ENCODE results near the gene PRCP. TPM values are rescaled to one million over a fixed set of nuclear protein-coding genes. Genes with fewer than 3 reads are reported as not detected.
"Not testable (repeated sequence)": the region's sequence is repeated elsewhere in the genome, so short reads cannot be mapped to it uniquely, and the experiment has no call there.

Gene PRCP
- total RNA-seq, 1 experiment from 2014 or later, result 56.7 TPM

GRCh38 chr11:82855616-82856015 is 44.6 kb downstream of the PRCP start:
- WGBS (ENCODE audit: extremely low coverage, insufficient read length, low lambda C conversion rate), result no CpG with 5 or more reads among the region's 2 CpGs
- no peak for TF ChIP-seq CTCF (conservative IDR thresholded peaks at IDR 0.05)
- Histone ChIP-seq H3K14ac (ENCODE audit: insufficient read depth, low read length) (no peak overlapping the region), H3K18ac (ENCODE audit: insufficient read length, low read depth, low read length) (no peak overlapping the region), H3K4me2 (ENCODE audit: insufficient read depth, insufficient read length, low read length) (no peak overlapping the region), H2BK120ac (ENCODE audit: low read depth, low read length, poor library complexity, severe bottlenecking) (no peak overlapping the region), H2BK15ac (ENCODE audit: low read depth, low read length) (no peak overlapping the region), H2BK20ac (ENCODE audit: low read depth, low read length, poor library complexity, severe bottlenecking) (no peak overlapping the region), H4K20me1 (ENCODE audit: control insufficient read depth, insufficient read depth, insufficient read length) (no peaks in the 10 kb centered on the region), H4K5ac (ENCODE audit: insufficient read length, low read depth, low read length) (no peak overlapping the region), H3K56ac (ENCODE audit: insufficient read length, low read depth, low read length) (no peak overlapping the region), H4K91ac (ENCODE audit: insufficient read length, low read depth, low read length) (no peak overlapping the region), H2AK5ac (ENCODE audit: insufficient read length, low read length) (no peak overlapping the region), H3K9me3 (ENCODE audit: control insufficient read depth, low read depth, low read length) (no peaks in the 10 kb centered on the region), H4K8ac (replicated peaks; ENCODE audit: insufficient read length, low read depth, low read length) (no peak overlapping the region), H3K23me2 (ENCODE audit: insufficient read length, low read depth, low read length, poor library complexity, severe bottlenecking) (no peaks in the 10 kb centered on the region), H3K79me1 (ENCODE audit: insufficient read depth, low read depth, low read length, poor library complexity, severe bottlenecking) (no peaks in the 10 kb centered on the region), H3K27ac (ENCODE audit: insufficient read length, low read depth, low read length) (no peak overlapping the region), H3K27me3 (ENCODE audit: insufficient read depth, low read length) (no peaks in the 10 kb centered on the region), H2BK12ac (ENCODE audit: insufficient read length, low read depth, low read length) (no peak overlapping the region), H3K4ac (ENCODE audit: low read depth, low read length) (no peak overlapping the region), H3T11ph (ENCODE audit: low read length) (no peak overlapping the region), H3K79me2 (ENCODE audit: insufficient read depth, low read length) (no peaks in the 10 kb centered on the region; the same call in 1 of the 2 replicates), H3K23ac (ENCODE audit: insufficient read length, low read depth, low read length) (no peak overlapping the region), H2AFZ (ENCODE audit: low read length) (no peak overlapping the region), H3K4me1 (ENCODE audit: insufficient read depth, low read length) (no peaks in the 10 kb centered on the region), H2BK5ac (ENCODE audit: insufficient read length, low read length) (no peak overlapping the region), H3K9ac (ENCODE audit: extremely low read depth, insufficient read length, low read length) (no peak overlapping the region)
- Mint-ChIP-seq H3K9me3 (no peaks in the 10 kb centered on the region), H3K27ac (no peak overlapping the region), H3K4me1 (no peaks in the 10 kb centered on the region), H3K27me3 (ENCODE audit: low read depth) (no peaks in the 10 kb centered on the region), H3K36me3 (ENCODE audit: insufficient read depth in 1 of 3, low read depth in 3 of 3) (peaks cover 0 to 5% (median 2%) of the 10 kb centered on the region in 3 experiments; a peak in 3 of 7 replicates), H3K4me3 (no peak overlapping the region)
- DNase-seq, result no peak

DNA sequence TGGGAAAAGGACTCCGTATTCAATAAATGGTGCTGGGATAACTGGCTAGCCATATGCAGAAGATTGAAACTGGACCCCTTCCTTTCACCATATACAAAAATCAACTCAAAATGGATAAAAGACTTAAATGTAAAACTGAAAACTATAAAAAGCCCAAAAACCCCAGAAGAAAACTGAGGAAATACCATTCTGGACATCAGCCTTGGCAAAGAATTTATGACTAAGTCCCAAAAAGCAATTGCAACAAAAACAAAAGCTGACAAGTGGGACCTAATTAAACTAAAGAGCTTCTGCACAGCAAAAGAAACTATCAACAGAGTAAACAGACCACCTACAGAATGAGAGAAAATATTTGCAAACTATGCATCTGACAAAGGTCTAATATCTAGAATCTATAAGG is 45.3 kb downstream of the PRCP start:
- not testable (repeated sequence) for H3K4me1 ChIP-seq (ENCODE audit: insufficient read depth, low read length); H3K9me3 ChIP-seq (ENCODE audit: control insufficient read depth, low read depth, low read length); H3K79me1 ChIP-seq (ENCODE audit: insufficient read depth, low read depth, low read length, poor library complexity, severe bottlenecking); H3K9ac ChIP-seq (ENCODE audit: extremely low read depth, insufficient read length, low read length); H3K23ac ChIP-seq (ENCODE audit: insufficient read length, low read depth, low read length); H3K36me3 Mint-ChIP-seq (ENCODE audit: insufficient read depth in 1 of 3, low read depth in 3 of 3); H3K4me3 Mint-ChIP-seq; H2AFZ ChIP-seq (ENCODE audit: low read length); H2BK20ac ChIP-seq (ENCODE audit: low read depth, low read length, poor library complexity, severe bottlenecking); H2BK5ac ChIP-seq (ENCODE audit: insufficient read length, low read length); H3K9me3 Mint-ChIP-seq; H3K27ac ChIP-seq (ENCODE audit: insufficient read length, low read depth, low read length); H3K4me1 Mint-ChIP-seq; H3K14ac ChIP-seq (ENCODE audit: insufficient read depth, low read length); H3K27me3 ChIP-seq (ENCODE audit: insufficient read depth, low read length); H3K79me2 ChIP-seq (ENCODE audit: insufficient read depth, low read length); H3K4ac ChIP-seq (ENCODE audit: low read depth, low read length); H3K56ac ChIP-seq (ENCODE audit: insufficient read length, low read depth, low read length); H2BK15ac ChIP-seq (ENCODE audit: low read depth, low read length); H2BK120ac ChIP-seq (ENCODE audit: low read depth, low read length, poor library complexity, severe bottlenecking); DNase-seq; H3K23me2 ChIP-seq (ENCODE audit: insufficient read length, low read depth, low read length, poor library complexity, severe bottlenecking); H4K91ac ChIP-seq (ENCODE audit: insufficient read length, low read depth, low read length); H2BK12ac ChIP-seq (ENCODE audit: insufficient read length, low read depth, low read length); H2AK5ac ChIP-seq (ENCODE audit: insufficient read length, low read length); H4K5ac ChIP-seq (ENCODE audit: insufficient read length, low read depth, low read length); H4K20me1 ChIP-seq (ENCODE audit: control insufficient read depth, insufficient read depth, insufficient read length); H3T11ph ChIP-seq (ENCODE audit: low read length); H4K8ac ChIP-seq (replicated peaks; ENCODE audit: insufficient read length, low read depth, low read length); H3K4me2 ChIP-seq (ENCODE audit: insufficient read depth, insufficient read length, low read length); H3K27ac Mint-ChIP-seq; H3K27me3 Mint-ChIP-seq (ENCODE audit: low read depth); H3K18ac ChIP-seq (ENCODE audit: insufficient read length, low read depth, low read length)
- no CpG with 5 or more reads among the region's 1 CpG for WGBS (ENCODE audit: extremely low coverage, insufficient read length, low lambda C conversion rate)
